Hepatocyte (in vitro differentiated cells): ENCODE measurements around the gene IGSF9.

ENCODE experiments used
- EZH2 ChIP-seq: fragments of 200-600 bp; sonication (generic); IDR thresholded peaks from 2 replicates; pipeline ENCODE4 v1.6.1; 2016; ENCODE audit warnings: antibody characterized with exemption, mild to moderate bottlenecking, borderline replicate concordance
- TF ChIP-seq, protein P1 (sequence below): fragments of 200-600 bp; sonication (generic); IDR thresholded peaks from 2 replicates; pipeline ENCODE4 v1.5.1; 2016; ENCODE audit warnings: antibody characterized with exemption, mild to moderate bottlenecking; ENCODE audit not compliant: poor library complexity

DNA sequence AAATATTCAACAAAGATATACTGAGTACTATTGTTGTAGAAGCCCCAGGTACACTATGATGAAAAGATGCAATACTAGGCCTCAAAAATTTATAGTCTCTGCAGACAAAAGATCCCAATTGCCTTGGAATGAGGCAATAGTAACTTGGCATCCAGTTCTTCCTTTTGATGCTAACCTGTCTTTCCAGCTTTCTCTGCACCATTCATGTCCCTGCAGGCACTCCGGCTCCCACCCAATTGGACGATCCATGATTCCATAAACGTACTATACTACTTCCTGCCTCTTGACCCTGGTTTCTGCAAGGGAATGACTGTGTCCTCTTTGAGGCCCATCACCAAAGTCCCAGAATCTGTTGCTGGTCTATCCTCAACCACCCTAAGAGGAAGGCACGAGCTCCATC lies 12.1 kb downstream of the IGSF9 start:
- TF ChIP-seq EZH2 = no peak
- TF ChIP-seq, protein P1, sequence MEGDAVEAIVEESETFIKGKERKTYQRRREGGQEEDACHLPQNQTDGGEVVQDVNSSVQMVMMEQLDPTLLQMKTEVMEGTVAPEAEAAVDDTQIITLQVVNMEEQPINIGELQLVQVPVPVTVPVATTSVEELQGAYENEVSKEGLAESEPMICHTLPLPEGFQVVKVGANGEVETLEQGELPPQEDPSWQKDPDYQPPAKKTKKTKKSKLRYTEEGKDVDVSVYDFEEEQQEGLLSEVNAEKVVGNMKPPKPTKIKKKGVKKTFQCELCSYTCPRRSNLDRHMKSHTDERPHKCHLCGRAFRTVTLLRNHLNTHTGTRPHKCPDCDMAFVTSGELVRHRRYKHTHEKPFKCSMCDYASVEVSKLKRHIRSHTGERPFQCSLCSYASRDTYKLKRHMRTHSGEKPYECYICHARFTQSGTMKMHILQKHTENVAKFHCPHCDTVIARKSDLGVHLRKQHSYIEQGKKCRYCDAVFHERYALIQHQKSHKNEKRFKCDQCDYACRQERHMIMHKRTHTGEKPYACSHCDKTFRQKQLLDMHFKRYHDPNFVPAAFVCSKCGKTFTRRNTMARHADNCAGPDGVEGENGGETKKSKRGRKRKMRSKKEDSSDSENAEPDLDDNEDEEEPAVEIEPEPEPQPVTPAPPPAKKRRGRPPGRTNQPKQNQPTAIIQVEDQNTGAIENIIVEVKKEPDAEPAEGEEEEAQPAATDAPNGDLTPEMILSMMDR = no peak
